ENCODE data around the gene NUMBL.

DNA sequence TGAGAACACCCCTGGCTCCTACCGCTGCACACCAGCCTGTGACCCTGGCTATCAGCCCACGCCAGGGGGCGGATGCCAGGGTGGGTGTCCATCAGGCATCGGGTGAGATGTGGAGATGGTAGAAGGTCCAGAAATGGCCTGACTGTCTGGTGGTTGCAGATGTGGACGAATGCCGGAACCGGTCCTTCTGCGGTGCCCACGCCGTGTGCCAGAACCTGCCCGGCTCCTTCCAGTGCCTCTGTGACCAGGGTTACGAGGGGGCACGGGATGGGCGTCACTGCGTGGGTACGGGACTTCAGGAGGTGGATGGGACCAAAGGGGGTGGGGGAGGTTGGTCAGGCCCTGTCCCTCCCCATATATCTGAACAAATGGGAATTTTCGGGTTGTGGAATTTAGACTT, 73.5 kb downstream of the NUMBL start:
- TF ChIP-seq, protein P1, sequence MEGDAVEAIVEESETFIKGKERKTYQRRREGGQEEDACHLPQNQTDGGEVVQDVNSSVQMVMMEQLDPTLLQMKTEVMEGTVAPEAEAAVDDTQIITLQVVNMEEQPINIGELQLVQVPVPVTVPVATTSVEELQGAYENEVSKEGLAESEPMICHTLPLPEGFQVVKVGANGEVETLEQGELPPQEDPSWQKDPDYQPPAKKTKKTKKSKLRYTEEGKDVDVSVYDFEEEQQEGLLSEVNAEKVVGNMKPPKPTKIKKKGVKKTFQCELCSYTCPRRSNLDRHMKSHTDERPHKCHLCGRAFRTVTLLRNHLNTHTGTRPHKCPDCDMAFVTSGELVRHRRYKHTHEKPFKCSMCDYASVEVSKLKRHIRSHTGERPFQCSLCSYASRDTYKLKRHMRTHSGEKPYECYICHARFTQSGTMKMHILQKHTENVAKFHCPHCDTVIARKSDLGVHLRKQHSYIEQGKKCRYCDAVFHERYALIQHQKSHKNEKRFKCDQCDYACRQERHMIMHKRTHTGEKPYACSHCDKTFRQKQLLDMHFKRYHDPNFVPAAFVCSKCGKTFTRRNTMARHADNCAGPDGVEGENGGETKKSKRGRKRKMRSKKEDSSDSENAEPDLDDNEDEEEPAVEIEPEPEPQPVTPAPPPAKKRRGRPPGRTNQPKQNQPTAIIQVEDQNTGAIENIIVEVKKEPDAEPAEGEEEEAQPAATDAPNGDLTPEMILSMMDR (IDR thresholded peaks at IDR 0.05; ENCODE audit: control extremely low read depth in 1 of 3, insufficient read depth in 1 of 3, low read depth in 1 of 3, low read length in 3 of 3): no peak
- TF ChIP-seq BCL11A (IDR thresholded peaks at IDR 0.05; ENCODE audit: low read depth in 2 of 2, low read length in 2 of 2) (no peak), KDM5A (IDR thresholded peaks at IDR 0.05; ENCODE audit: low read length) (no peak), POLR2AphosphoS5 (IDR thresholded peaks at IDR 0.05; ENCODE audit: low read depth, low read length) (no peak), PHF8 (conservative IDR thresholded peaks at IDR 0.05; ENCODE audit: low read depth, low read length) (no peak), POLR2A (IDR thresholded peaks at IDR 0.05; ENCODE audit: control extremely low read depth in 1 of 2, low read depth in 2 of 2, low read length in 2 of 2) (no peak), CBX8 (IDR thresholded peaks at IDR 0.05; ENCODE audit: borderline replicate concordance, low read depth, low read length) (no peak), EZH2 (IDR thresholded peaks at IDR 0.05; ENCODE audit: low read depth, low read length, severe bottlenecking) (no peak), ZNF274 (IDR thresholded peaks at IDR 0.05; ENCODE audit: borderline replicate concordance, extremely low read depth, low read length) (no peak), EGR1 (IDR thresholded peaks at IDR 0.05; ENCODE audit: borderline replicate concordance, low read depth, low read length) (no peak)
- TF ChIP-seq, protein P2, sequence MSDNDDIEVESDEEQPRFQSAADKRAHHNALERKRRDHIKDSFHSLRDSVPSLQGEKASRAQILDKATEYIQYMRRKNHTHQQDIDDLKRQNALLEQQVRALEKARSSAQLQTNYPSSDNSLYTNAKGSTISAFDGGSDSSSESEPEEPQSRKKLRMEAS (IDR thresholded peaks at IDR 0.05): no peak
